Type B pancreatic cell (in vitro differentiated cells): ENCODE results near the gene EPHA8. TPM values are rescaled to one million over a fixed set of nuclear protein-coding genes. Genes with fewer than 3 reads are reported as not detected.

Experiments
- DNase-seq: peaks from one replicate; pipeline ENCODE4 v3.0.0; 2021; ENCODE audit warnings: mixed read lengths; ENCODE audit not compliant: unreplicated experiment; ENCODE audit errors: extremely low spot score
- H3K27ac Mint-ChIP-seq: 2 replicates; pipeline ENCODE4 v1.8.0; 2021; ENCODE audit warnings: mild to moderate bottlenecking, mixed read lengths
- H3K27me3 Mint-ChIP-seq: 2 replicates; pipeline ENCODE4 v1.8.0; 2021; ENCODE audit warnings: mixed read lengths
- H3K36me3 Mint-ChIP-seq: 2 replicates; pipeline ENCODE4 v1.8.0; 2021; ENCODE audit warnings: mixed read lengths
- H3K4me1 Mint-ChIP-seq: one replicate; pipeline ENCODE4 v1.8.0; 2021; ENCODE audit warnings: mixed read lengths; ENCODE audit not compliant: unreplicated experiment
- H3K4me3 Mint-ChIP-seq: 2 replicates; pipeline ENCODE4 v1.8.0; 2021; ENCODE audit warnings: mild to moderate bottlenecking, mixed read lengths
- H3K9me3 Mint-ChIP-seq: 2 replicates; pipeline ENCODE4 v1.8.0; 2021; ENCODE audit warnings: mixed read lengths
- total RNA-seq: library from RNA; stranded (reverse); gene quantifications from 2 replicates; pipeline ENCODE4 v1.2.1, GENCODE V29; 2021; ENCODE audit warnings: low replicate concordance
- TF ChIP-seq, protein P1 (sequence below): fragments of 200-600 bp; sonication (generic); conservative IDR thresholded peaks from 2 replicates; pipeline ENCODE4 v1.5.0; 2021; ENCODE audit warnings: antibody characterized with exemption, mild to moderate bottlenecking

Gene EPHA8
- total RNA-seq, 1 donor from 2014 or later, result 0.46 TPM

GRCh38 chr1:22606161-22606560, 42.9 kb downstream of the EPHA8 start:
- no peak overlapping the region for H3K27ac Mint-ChIP-seq
- no peaks in the 10 kb centered on the region for H3K9me3 Mint-ChIP-seq

GRCh38 chr1:22607154-22607553, 43.9 kb downstream of the EPHA8 start:
- no peaks in the 10 kb centered on the region for H3K9me3 Mint-ChIP-seq
- H3K27ac Mint-ChIP-seq, result no peak overlapping the region
- no peak for DNase-seq
- H3K4me3 Mint-ChIP-seq, result no peak overlapping the region
- no peaks in the 10 kb centered on the region for H3K4me1 Mint-ChIP-seq
- TF ChIP-seq, protein P1, sequence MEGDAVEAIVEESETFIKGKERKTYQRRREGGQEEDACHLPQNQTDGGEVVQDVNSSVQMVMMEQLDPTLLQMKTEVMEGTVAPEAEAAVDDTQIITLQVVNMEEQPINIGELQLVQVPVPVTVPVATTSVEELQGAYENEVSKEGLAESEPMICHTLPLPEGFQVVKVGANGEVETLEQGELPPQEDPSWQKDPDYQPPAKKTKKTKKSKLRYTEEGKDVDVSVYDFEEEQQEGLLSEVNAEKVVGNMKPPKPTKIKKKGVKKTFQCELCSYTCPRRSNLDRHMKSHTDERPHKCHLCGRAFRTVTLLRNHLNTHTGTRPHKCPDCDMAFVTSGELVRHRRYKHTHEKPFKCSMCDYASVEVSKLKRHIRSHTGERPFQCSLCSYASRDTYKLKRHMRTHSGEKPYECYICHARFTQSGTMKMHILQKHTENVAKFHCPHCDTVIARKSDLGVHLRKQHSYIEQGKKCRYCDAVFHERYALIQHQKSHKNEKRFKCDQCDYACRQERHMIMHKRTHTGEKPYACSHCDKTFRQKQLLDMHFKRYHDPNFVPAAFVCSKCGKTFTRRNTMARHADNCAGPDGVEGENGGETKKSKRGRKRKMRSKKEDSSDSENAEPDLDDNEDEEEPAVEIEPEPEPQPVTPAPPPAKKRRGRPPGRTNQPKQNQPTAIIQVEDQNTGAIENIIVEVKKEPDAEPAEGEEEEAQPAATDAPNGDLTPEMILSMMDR, result no peak
- no peaks in the 10 kb centered on the region for H3K36me3 Mint-ChIP-seq
- H3K27me3 Mint-ChIP-seq, result peaks cover 88% of the 10 kb centered on the region

More at GRCh38 chr1:22606161-22606560, 42.9 kb downstream of the EPHA8 start:
- Mint-ChIP-seq H3K4me1 (no peaks in the 10 kb centered on the region), H3K27me3 (peaks cover 81% of the 10 kb centered on the region), H3K36me3 (no peaks in the 10 kb centered on the region), H3K4me3 (no peak overlapping the region)
- TF ChIP-seq, protein P1, result no peak
- DNase-seq, result no peak

DNA sequence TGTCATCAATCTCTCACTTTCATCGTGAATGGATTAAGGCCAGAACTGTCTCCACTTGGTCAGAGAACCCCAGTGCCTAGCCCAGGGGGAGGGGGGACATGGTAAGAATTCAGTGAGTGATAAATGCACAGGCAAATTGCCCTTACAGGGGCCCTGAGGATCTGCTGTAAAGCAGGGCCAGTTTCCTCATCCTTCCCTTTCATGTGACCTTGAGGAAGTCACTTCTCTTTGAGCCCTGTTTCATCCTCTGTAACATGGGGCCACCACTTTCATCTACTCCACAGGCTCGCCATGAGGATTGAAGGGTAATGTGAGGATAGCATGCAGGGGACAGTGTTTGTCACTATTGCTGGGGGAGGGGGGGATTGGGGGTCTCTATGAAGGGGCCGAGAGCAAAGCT, 45.1 kb downstream of the EPHA8 start:
- Mint-ChIP-seq H3K36me3 (no peaks in the 10 kb centered on the region), H3K4me3 (no peak overlapping the region), H3K27ac (no peak overlapping the region), H3K4me1 (no peaks in the 10 kb centered on the region), H3K9me3 (no peaks in the 10 kb centered on the region), H3K27me3 (peaks cover 83% of the 10 kb centered on the region)
- TF ChIP-seq, protein P1, result no peak
- no peak for DNase-seq

- peaks cover 77% of the 10 kb centered on the region for H3K27me3 Mint-ChIP-seq
- no peak for DNase-seq
- H3K27ac Mint-ChIP-seq, result no peak overlapping the region
- no peaks in the 10 kb centered on the region for H3K36me3 Mint-ChIP-seq
- H3K9me3 Mint-ChIP-seq, result no peaks in the 10 kb centered on the region
- H3K4me3 Mint-ChIP-seq, result no peak overlapping the region
- TF ChIP-seq, protein P1, result no peak
- H3K4me1 Mint-ChIP-seq, result no peaks in the 10 kb centered on the region
These were observed 46.0 kb downstream of the EPHA8 start for GRCh38 chr1:22609291-22609690.

- no peaks in the 10 kb centered on the region for H3K36me3 Mint-ChIP-seq
- H3K9me3 Mint-ChIP-seq, result no peaks in the 10 kb centered on the region
- no peak overlapping the region for H3K4me3 Mint-ChIP-seq
- no peak for DNase-seq
- peaks cover 77% of the 10 kb centered on the region for H3K27me3 Mint-ChIP-seq
- no peak overlapping the region for H3K27ac Mint-ChIP-seq
- TF ChIP-seq, protein P1, result no peak
- no peaks in the 10 kb centered on the region for H3K4me1 Mint-ChIP-seq
These were observed 48.2 kb downstream of the EPHA8 start for GRCh38 chr1:22611530-22611947.
